Panc1 (cell line): ENCODE data around the gene DYNC1H1. TPM values are rescaled to one million over a fixed set of nuclear protein-coding genes. Genes with fewer than 3 reads are reported as not detected.

Experiments
- ATAC-seq: fragments of 200-7000 bp; cut with Tn5 transposase; 2 replicates; pipeline ENCODE4 v1.9.1; 2020; ENCODE audit warnings: mild to moderate bottlenecking, moderate library complexity
- BruUV-seq: library from RNA; stranded (reverse); fragments of 400-500 nt; replicated peaks from 2 replicates; lab custom pipeline; 2021; lab: Mats Ljungman, UMichigan
- CTCF ChIA-PET: fragments of 300-600 bp; sonication (Branson Sonifier 250); formaldehyde crosslinking; loops from one replicate; lab custom pipeline; 2022; ENCODE audit warnings: antibody characterized with exemption; lab: Charles Lee
- POLR2A ChIA-PET: fragments of 300-600 bp; sonication (Branson Sonifier 250); formaldehyde crosslinking; loops from one replicate; lab custom pipeline; 2022; ENCODE audit warnings: antibody characterized with exemption; lab: Charles Lee
- DNase-seq: peaks from one replicate; pipeline ENCODE4 v3.0.0-alpha.2; 2010; ENCODE audit warnings: low read depth, low spot score
- H3K27ac ChIP-seq: 2 replicates; pipeline ENCODE4 v1.5.1; 2011; ENCODE audit warnings: mild to moderate bottlenecking, low read length, inconsistent platforms
- H3K27me3 ChIP-seq: fragments of 200-500 bp; sonication (Bioruptor generic); 2 replicates; pipeline ENCODE4 v1.6.0; 2014; ENCODE audit warnings: low read length, inconsistent platforms; ENCODE audit not compliant: control insufficient read depth, insufficient read depth
- H3K36me3 ChIP-seq: fragments of 200-500 bp; sonication (Bioruptor generic); 2 replicates; pipeline ENCODE4 v1.5.1; 2014; ENCODE audit warnings: inconsistent platforms, mild to moderate bottlenecking, low read length, moderate library complexity; ENCODE audit not compliant: control insufficient read depth, insufficient read depth
- H3K4me1 ChIP-seq: 2 replicates; pipeline ENCODE4 v1.5.1; 2011; ENCODE audit warnings: inconsistent platforms, mild to moderate bottlenecking, low read length, moderate library complexity; ENCODE audit not compliant: control insufficient read depth, insufficient read depth
- H3K4me3 ChIP-seq, 2 experiments: 2 replicates each; pipeline ENCODE4 v1.5.1; 2011 to 2012; ENCODE audit warnings: low read depth in 2 of 2, low read length in 2 of 2, mild to moderate bottlenecking in 2 of 2, inconsistent platforms in 1 of 2, moderate library complexity in 1 of 2
- H3K9me3 ChIP-seq: fragments of 200-500 bp; sonication (Bioruptor generic); 2 replicates; pipeline ENCODE4 v1.5.1; 2014; ENCODE audit warnings: low read depth, mild to moderate bottlenecking, inconsistent platforms, low read length, moderate library complexity; ENCODE audit not compliant: control insufficient read depth, insufficient read depth
- POLR2AphosphoS5 ChIP-seq: IDR thresholded peaks from 2 replicates; pipeline ENCODE4 v1.6.1; 2012; ENCODE audit warnings: mild to moderate bottlenecking, low read depth, low read length, moderate library complexity
- SIN3A ChIP-seq: IDR thresholded peaks from 2 replicates; pipeline ENCODE4 v1.6.1; 2012; ENCODE audit warnings: low read depth, mild to moderate bottlenecking, low read length, moderate library complexity, borderline replicate concordance; ENCODE audit not compliant: insufficient read depth
- TCF7L2 ChIP-seq: IDR thresholded peaks from 2 replicates; pipeline ENCODE4 v1.6.1; 2011; ENCODE audit warnings: mild to moderate bottlenecking, low read depth, low read length, inconsistent platforms
- in situ Hi-C: cut with HindIII; loops from 2 replicates; pipeline ENCODE4 v1.10.0; 2016; ENCODE audit warnings: low sequenced_read_pairs, low pct_unique_long_range_greater_than_20kb
- intact Hi-C: fragments of 100-400 bp; cut with micrococcal nuclease; formaldehyde crosslinking; loops from one replicate; pipeline ENCODE4 v1.10.0; 2022; ENCODE audit not compliant: unreplicated experiment
- total RNA-seq: library from RNA; stranded (reverse); gene quantifications from one replicate; pipeline ENCODE4 v1.2.1, GENCODE V29; 2021; ENCODE audit not compliant: unreplicated experiment
- TF ChIP-seq, protein P1 (sequence below), 2 experiments: IDR thresholded peaks; 2 replicates each; pipeline ENCODE4 v1.6.1; 2011 to 2012; ENCODE audit warnings: low read depth in 2 of 2, control low read depth in 1 of 2, low read length in 1 of 2, mild to moderate bottlenecking in 1 of 2, moderate library complexity in 1 of 2; ENCODE audit not compliant: insufficient read depth in 1 of 2
- TF ChIP-seq, protein P2 (sequence below): fragments of 450-650 bp; IDR thresholded peaks from 2 replicates; pipeline ENCODE4 v1.5.1; 2017; ENCODE audit warnings: mild to moderate bottlenecking

DYNC1H1 gene
- total RNA-seq, 1 experiment from 2014 or later = 382 TPM

DNA sequence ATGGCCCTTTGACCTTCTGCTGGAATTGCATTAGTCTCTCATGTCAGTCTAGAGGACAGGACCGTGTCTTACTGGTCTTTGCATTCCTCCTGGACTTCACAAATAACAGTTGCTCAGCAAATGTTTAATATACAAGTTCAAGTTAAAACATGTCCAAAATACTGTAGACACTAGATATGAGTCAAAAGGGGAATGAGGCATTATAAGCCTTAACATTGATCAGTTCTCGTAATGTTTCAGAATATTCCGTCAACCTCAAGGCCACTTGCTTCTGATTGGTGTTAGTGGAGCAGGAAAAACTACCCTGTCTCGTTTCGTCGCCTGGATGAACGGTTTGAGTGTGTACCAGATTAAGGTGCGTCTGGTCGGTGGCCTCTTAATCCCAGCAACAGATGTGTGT, 62.6 kb downstream of the DYNC1H1 start:
- H3K4me3 ChIP-seq = no peak overlapping the region
- no peak for ATAC-seq
- no peak for DNase-seq
- H3K27ac ChIP-seq = no peak overlapping the region
- TF ChIP-seq, protein P1, sequence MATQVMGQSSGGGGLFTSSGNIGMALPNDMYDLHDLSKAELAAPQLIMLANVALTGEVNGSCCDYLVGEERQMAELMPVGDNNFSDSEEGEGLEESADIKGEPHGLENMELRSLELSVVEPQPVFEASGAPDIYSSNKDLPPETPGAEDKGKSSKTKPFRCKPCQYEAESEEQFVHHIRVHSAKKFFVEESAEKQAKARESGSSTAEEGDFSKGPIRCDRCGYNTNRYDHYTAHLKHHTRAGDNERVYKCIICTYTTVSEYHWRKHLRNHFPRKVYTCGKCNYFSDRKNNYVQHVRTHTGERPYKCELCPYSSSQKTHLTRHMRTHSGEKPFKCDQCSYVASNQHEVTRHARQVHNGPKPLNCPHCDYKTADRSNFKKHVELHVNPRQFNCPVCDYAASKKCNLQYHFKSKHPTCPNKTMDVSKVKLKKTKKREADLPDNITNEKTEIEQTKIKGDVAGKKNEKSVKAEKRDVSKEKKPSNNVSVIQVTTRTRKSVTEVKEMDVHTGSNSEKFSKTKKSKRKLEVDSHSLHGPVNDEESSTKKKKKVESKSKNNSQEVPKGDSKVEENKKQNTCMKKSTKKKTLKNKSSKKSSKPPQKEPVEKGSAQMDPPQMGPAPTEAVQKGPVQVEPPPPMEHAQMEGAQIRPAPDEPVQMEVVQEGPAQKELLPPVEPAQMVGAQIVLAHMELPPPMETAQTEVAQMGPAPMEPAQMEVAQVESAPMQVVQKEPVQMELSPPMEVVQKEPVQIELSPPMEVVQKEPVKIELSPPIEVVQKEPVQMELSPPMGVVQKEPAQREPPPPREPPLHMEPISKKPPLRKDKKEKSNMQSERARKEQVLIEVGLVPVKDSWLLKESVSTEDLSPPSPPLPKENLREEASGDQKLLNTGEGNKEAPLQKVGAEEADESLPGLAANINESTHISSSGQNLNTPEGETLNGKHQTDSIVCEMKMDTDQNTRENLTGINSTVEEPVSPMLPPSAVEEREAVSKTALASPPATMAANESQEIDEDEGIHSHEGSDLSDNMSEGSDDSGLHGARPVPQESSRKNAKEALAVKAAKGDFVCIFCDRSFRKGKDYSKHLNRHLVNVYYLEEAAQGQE (IDR thresholded peaks at IDR 0.05; ENCODE audit: insufficient read depth in 1 of 2, low read depth in 2 of 2, low read length in 1 of 2) = no peak
- TF ChIP-seq, protein P2, sequence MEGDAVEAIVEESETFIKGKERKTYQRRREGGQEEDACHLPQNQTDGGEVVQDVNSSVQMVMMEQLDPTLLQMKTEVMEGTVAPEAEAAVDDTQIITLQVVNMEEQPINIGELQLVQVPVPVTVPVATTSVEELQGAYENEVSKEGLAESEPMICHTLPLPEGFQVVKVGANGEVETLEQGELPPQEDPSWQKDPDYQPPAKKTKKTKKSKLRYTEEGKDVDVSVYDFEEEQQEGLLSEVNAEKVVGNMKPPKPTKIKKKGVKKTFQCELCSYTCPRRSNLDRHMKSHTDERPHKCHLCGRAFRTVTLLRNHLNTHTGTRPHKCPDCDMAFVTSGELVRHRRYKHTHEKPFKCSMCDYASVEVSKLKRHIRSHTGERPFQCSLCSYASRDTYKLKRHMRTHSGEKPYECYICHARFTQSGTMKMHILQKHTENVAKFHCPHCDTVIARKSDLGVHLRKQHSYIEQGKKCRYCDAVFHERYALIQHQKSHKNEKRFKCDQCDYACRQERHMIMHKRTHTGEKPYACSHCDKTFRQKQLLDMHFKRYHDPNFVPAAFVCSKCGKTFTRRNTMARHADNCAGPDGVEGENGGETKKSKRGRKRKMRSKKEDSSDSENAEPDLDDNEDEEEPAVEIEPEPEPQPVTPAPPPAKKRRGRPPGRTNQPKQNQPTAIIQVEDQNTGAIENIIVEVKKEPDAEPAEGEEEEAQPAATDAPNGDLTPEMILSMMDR = no peak
- TF ChIP-seq POLR2AphosphoS5 (no peak), TCF7L2 (no peak), SIN3A (no peak)
- H3K9me3 ChIP-seq = no peaks in the 10 kb centered on the region
- ChIA-PET CTCF (no interaction called here), POLR2A (no interaction called here)
- no peaks in the 10 kb centered on the region for H3K27me3 ChIP-seq
- peaks cover 34% of the 10 kb centered on the region for H3K36me3 ChIP-seq
- no peaks in the 10 kb centered on the region for H3K4me1 ChIP-seq
- no TSS peak for BruUV-seq
- intact Hi-C loops (no loop called here), in situ Hi-C loops (no loop called here)

DNA sequence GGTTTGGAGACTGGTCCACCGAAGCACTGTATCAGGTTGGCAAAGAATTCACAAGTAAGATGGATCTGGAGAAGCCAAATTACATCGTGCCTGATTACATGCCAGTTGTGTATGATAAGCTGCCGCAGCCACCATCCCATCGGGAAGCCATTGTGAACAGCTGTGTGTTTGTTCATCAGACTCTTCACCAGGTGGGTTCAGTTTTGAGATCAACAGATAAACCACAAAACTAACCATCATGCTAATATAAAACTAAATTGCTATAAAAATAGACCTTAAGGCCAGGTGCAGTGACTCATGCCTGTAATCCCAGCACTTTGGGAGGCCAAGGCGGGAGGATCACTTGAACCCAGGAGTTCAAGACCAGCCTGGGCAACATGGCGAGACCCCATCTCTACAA, 63.6 kb downstream of the DYNC1H1 start:
- intact Hi-C loops = no loop called here
- Histone ChIP-seq H3K27ac (no peak overlapping the region), H3K4me3 (no peak overlapping the region)

More for the DNA sequence above, 63.6 kb downstream of the DYNC1H1 start:
- no TSS peak for BruUV-seq
- Histone ChIP-seq H3K4me1 (no peaks in the 10 kb centered on the region), H3K27me3 (no peaks in the 10 kb centered on the region), H3K36me3 (peaks cover 31% of the 10 kb centered on the region), H3K9me3 (no peaks in the 10 kb centered on the region)
- TF ChIP-seq TCF7L2 (no peak), POLR2AphosphoS5 (no peak), SIN3A (no peak)
- TF ChIP-seq, protein P1 (IDR thresholded peaks at IDR 0.05; ENCODE audit: insufficient read depth in 1 of 2, low read depth in 2 of 2, low read length in 1 of 2) = no peak
- TF ChIP-seq, protein P2 = no peak
- in situ Hi-C loops = no loop called here
- no peak for DNase-seq
- ChIA-PET CTCF (no interaction called here), POLR2A (no interaction called here)
- ATAC-seq = no peak
